Thoracic aorta (tissue), 2 donors: ENCODE data around the gene PIGBOS1. TPM values are rescaled to one million over a fixed set of nuclear protein-coding genes. Genes with fewer than 3 reads are reported as not detected.
A peak's percentile ranks its signal among the peaks of the same experiment; 100 is the strongest.
"Not testable (repeated sequence)": the region's sequence is repeated elsewhere in the genome, so short reads cannot be mapped to it uniquely, and the experiment has no call there.

Experiments used
- ATAC-seq: fragments of 150-250 bp; one replicate; pipeline ENCODE4 v1.8.0; 2017; ENCODE audit warnings: low read depth; ENCODE audit not compliant: insufficient number of reproducible peaks, low FRiP score
- DNase-seq: peaks from one replicate; pipeline ENCODE4 v3.0.0-alpha.2; 2020; ENCODE audit warnings: low spot score
- H3K27ac ChIP-seq, 2 donors: fragments of 200-600 bp; sonication (generic); 1 replicate in 1 of 2; 2 replicates in 1 of 2; pipeline ENCODE4 v1.5.1; 2016; ENCODE audit warnings: mild to moderate bottlenecking in 2 of 2, moderate library complexity in 2 of 2
- H3K27me3 ChIP-seq: fragments of 200-600 bp; sonication (generic); replicated peaks from 2 replicates; pipeline ENCODE4 v1.6.0; 2016; ENCODE audit warnings: mild to moderate bottlenecking; ENCODE audit not compliant: insufficient read depth
- H3K36me3 ChIP-seq: fragments of 200-600 bp; sonication (generic); one replicate; pipeline ENCODE4 v1.5.1; 2016
- H3K4me1 ChIP-seq, 2 donors: fragments of 200-600 bp; sonication (generic); 1 replicate in 1 of 2; 2 replicates in 1 of 2; pipeline versions ENCODE4 v1.5.1 to v1.6.0; 2016; ENCODE audit warnings: low read depth in 2 of 2, mild to moderate bottlenecking in 1 of 2; ENCODE audit not compliant: control insufficient read depth in 1 of 2
- H3K4me3 ChIP-seq: fragments of 200-600 bp; sonication (generic); 2 replicates; pipeline ENCODE4 v1.5.1; 2016; ENCODE audit warnings: mild to moderate bottlenecking
- H3K9me3 ChIP-seq: fragments of 200-600 bp; sonication (generic); 2 replicates; pipeline ENCODE4 v1.5.1; 2016
- total RNA-seq, 2 donors: library from RNA; depleted of rRNA; stranded (reverse); fragments of >200 nt; gene quantifications; one replicate each; pipeline versions ENCODE4 v1.1.0 to v1.2.3, GENCODE V29; 2016
- TF ChIP-seq, protein P1 (sequence below): fragments of 200-600 bp; sonication (generic); IDR thresholded peaks from one replicate; pipeline ENCODE4 v1.5.1; 2019; ENCODE audit warnings: antibody characterized with exemption

PIGBOS1 gene
- total RNA-seq, 2 donors from 2014 or later, result 5.8 to 20.2 TPM

DNA sequence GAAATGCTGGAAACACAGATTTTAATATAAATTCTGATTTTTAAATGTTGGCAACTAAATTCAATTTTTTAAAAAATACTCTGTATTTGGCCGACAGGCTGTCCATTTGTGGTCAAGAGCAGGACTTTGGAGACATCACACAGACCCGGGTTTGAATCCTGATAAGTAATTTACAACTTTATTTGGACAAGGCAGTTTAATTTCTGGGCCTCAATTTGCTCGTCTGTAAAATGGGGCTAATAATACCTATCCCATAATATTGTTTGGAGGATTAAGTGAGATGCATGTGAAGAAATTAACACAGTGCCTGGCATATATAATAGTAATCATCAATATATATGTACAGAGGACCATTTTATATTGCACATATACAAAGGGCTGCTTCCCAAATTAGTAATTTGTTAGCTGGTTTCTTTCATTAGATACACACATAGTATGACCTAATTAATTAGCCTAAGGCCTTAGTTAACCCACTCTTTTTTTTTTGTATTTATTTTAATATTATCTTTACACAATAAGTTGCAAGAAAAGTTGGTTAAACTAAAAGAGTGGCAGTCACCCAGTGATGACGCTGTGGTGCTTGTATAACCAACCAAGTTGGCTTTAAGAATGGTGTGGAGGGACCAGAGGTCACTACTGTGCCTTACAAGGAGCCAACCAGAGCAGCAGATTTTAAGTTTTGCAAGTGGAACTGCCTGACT, 764 bp upstream of the PIGBOS1 start:
- ATAC-seq (no peak), DNase-seq (no peak)
- Histone ChIP-seq H3K27ac (peak overlapping the region; percentile 91 to 98), H3K27me3 (no peaks in the 10 kb centered on the region), H3K4me1 (peaks cover 26 to 34% of the 10 kb centered on the region in 2 donors), H3K9me3 (no peaks in the 10 kb centered on the region), H3K4me3 (peak overlapping the region; percentile 96), H3K36me3 (peaks cover 3% of the 10 kb centered on the region)
- TF ChIP-seq, protein P1, sequence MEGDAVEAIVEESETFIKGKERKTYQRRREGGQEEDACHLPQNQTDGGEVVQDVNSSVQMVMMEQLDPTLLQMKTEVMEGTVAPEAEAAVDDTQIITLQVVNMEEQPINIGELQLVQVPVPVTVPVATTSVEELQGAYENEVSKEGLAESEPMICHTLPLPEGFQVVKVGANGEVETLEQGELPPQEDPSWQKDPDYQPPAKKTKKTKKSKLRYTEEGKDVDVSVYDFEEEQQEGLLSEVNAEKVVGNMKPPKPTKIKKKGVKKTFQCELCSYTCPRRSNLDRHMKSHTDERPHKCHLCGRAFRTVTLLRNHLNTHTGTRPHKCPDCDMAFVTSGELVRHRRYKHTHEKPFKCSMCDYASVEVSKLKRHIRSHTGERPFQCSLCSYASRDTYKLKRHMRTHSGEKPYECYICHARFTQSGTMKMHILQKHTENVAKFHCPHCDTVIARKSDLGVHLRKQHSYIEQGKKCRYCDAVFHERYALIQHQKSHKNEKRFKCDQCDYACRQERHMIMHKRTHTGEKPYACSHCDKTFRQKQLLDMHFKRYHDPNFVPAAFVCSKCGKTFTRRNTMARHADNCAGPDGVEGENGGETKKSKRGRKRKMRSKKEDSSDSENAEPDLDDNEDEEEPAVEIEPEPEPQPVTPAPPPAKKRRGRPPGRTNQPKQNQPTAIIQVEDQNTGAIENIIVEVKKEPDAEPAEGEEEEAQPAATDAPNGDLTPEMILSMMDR, result no peak

GRCh38 chr15:55302801-55303200, 16.1 kb downstream of the PIGBOS1 start:
- H3K27me3 ChIP-seq, H3K4me3 ChIP-seq, H3K9me3 ChIP-seq, DNase-seq, ATAC-seq, H3K4me1 ChIP-seq, H3K36me3 ChIP-seq, H3K27ac ChIP-seq: not testable (repeated sequence)

DNA sequence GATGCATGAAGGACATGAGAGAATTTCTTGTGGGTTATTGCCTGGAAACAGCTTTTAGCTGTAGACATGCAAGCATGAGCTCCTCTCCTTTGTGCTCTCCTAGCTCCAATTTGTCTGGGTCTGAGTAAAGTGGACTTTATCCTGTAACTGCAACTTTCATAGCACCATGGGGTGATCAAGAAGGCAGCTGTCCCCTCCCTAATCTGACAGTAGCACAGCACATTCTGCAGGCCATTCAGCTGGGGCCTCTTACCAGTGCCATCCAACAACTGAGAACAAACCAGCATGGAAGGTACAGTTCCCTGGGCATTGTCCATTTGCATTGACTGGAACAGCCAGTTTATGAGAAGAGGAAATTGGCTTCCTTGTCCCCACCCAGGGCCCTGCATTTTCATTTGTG, 21.6 kb downstream of the PIGBOS1 start:
- DNase-seq, result no peak
- Histone ChIP-seq H3K4me3 (no peak overlapping the region), H3K9me3 (no peaks in the 10 kb centered on the region), H3K27ac (no peak overlapping the region), H3K36me3 (no peaks in the 10 kb centered on the region), H3K27me3 (no peaks in the 10 kb centered on the region), H3K4me1 (no peaks in the 10 kb centered on the region)
- no peak for ATAC-seq
- TF ChIP-seq, protein P1, result no peak

- TF ChIP-seq, protein P1, result peak; percentile 80
- peak; percentile 31 for DNase-seq
- peak overlapping the region; percentile 96 for H3K4me3 ChIP-seq
- H3K27ac ChIP-seq, result peak overlapping the region; percentile 97 to 98
- H3K9me3 ChIP-seq, result no peaks in the 10 kb centered on the region
- no peaks in the 10 kb centered on the region for H3K36me3 ChIP-seq
- peak; percentile 90 for ATAC-seq
- peaks cover 4 to 31% of the 10 kb centered on the region in 2 donors for H3K4me1 ChIP-seq
- no peaks in the 10 kb centered on the region for H3K27me3 ChIP-seq
Observed at GRCh38 chr15:55290528-55291057, 28.3 kb downstream of the PIGBOS1 start.

GRCh38 chr15:55289746-55290527, 29.0 kb downstream of the PIGBOS1 start, which contains the start of gene RAB27A:
RAB27A (minus strand) TSS chr15:55289813; CDS start chr15:55234934, 54,879 bp downstream.
- TF ChIP-seq, protein P1, result no peak
- no peaks in the 10 kb centered on the region for H3K27me3 ChIP-seq
- peaks cover 8 to 32% of the 10 kb centered on the region in 2 donors for H3K4me1 ChIP-seq
- ATAC-seq, result peak; percentile 77
- no peak for DNase-seq
- no peaks in the 10 kb centered on the region for H3K36me3 ChIP-seq
- peak within 1 kb of the TSS; percentile 97 to 98 for H3K27ac ChIP-seq
- H3K4me3 ChIP-seq, result peak within 1 kb of the TSS; percentile 96
- no peaks in the 10 kb centered on the region for H3K9me3 ChIP-seq
